ENCODE results near the gene HSPA5.

Gene HSPA5

GRCh38 chr9:125190361-125190801 lies 50.8 kb downstream of the HSPA5 start:
- no peak for DNase-seq (ENCODE audit: low read depth in 2 of 2)

GRCh38 chr9:125189361-125190289 lies 51.5 kb downstream of the HSPA5 start, which contains the start of gene PPP6C:
PPP6C (minus strand) TSS chr9:125189803; CDS start chr9:125189718, 85 bp downstream.
- peak; percentile 92 to 95 for DNase-seq (ENCODE audit: low read depth in 2 of 2)

DNA sequence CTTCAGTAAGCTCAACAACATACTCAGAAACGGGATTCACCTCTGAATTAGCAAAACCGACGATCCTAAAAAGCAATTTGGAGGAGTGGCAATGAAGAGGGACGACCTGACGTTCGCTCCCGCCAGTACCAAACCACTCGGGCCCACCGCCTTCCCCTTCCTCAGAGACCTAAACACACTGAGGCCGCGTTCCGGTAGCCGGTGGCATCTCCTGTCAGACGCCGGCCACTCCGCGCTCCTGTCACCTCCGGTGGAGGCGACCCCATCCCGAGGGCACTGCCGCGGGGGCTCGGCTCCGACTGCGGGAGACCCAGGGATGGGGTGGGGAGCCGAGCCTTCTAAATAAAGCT lies 52.2 kb downstream of the HSPA5 start:
- peak in 1 of 2 donors; percentile 6 for DNase-seq (ENCODE audit: low read depth in 2 of 2)
